AML-193 (cell line): ENCODE results near the gene CDH22.

Experiments
- DNase-seq, 2 experiments: peaks; one replicate each; lab custom pipeline; 2025; lab: John Stamatoyannopoulos, UW

CDH22 gene

GRCh38 chr20:46169245-46170171, 138.8 kb downstream of the CDH22 start:
- DNase-seq = no peak

DNA sequence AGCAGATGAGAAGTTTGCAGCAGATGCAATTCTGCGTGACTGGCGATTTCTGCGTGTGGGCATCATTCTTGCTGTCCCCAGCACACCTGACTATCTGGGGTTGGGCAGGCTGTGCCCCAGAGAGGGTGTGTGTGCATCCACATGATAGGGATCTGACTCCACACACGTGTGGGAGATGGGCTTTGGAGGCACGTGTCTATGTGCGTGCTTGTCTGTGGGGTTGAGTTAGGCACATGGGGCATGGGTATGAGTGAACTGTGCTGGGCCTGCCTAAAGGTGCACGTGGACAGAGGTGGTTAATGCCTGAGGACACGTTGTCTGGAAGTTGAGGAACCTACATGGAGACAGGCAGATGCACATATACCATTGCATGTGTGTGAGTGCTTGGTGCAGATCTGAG, 139.9 kb downstream of the CDH22 start:
- no peak for DNase-seq

DNA sequence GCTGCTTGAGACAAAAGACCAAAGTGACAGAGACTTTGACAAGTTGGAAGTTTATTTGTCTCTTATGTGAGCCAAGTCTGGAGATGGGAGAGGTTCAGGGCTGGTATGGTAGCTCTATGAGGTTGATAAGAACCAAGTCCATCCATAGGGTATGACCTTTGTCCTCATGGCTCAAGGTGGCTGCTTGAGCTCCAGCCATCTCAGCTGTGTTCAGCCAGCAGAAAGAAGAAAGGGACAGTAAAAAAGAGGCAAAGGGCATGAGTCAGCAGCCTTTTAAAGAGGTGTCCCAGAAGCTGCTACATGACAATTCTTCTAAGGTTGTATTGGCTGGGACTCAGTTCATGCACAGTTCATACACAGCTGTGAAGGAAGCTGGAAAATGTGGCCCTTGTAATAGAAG, 141.2 kb downstream of the CDH22 start:
- no peak for DNase-seq

DNA sequence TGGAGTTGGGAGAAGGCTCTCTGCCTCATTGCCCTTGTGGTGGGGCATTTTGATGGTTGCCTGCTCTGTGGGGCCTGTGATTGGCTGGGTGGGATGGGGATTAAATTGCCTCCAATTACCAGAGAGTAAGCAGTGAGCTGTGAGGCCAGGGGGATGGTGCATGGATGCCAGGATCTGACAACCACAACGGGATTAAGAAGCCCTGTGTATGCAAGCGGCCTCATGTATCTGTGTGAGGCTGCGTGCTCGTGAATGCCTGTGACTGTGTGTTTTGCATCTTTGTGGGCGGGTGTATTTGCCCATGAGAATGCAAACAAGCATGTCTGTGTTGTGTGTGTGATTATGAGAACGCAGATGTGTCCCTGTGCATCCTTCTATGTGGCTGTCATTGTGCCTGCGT, 144.0 kb downstream of the CDH22 start:
- no peak for DNase-seq

- DNase-seq = no peak
These were observed 146.4 kb downstream of the CDH22 start for GRCh38 chr20:46161921-46162320.

- no peak for DNase-seq
These were observed 147.6 kb downstream of the CDH22 start for GRCh38 chr20:46160661-46161060.

DNA sequence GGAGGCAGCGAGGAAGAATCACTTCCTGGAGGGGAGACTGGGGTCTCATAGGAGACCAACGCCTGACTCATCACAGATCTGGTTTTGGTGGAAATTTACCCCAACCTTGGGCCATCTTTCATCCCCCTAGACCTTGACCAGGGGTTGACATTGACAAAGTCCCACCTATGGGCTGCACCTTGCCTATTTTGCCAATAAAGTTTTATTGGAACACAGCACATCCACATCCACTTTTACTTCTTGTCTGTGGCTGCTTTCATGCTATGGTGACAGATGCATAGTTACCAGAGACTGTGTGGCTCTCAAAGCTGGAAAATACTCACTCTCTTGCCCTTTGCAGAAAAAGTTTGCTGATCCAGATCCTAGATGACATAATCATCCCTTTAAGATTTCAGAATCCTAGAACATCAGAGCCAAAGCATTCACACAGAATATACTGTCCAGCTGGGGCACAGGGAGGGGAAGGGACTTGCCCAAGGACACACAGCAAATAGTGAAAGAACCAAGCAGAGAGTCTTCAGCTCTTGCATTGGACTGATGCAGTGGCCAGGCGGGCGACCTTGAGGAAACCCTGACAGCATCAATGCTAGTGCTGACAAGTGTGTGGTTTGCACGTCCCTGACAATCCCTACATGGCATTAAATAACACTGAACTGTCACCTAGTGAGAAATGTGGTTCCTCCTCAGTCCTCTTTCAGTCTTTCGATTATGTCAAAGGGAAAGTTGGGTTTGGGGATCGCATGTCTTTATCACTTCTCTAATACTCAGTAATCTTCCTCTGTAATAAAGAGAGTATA, 149.0 kb downstream of the CDH22 start:
- DNase-seq = no peak

- DNase-seq = no peak
These were observed 149.8 kb downstream of the CDH22 start for GRCh38 chr20:46158476-46158987.

- DNase-seq = no peak
These were observed 150.7 kb downstream of the CDH22 start for GRCh38 chr20:46157625-46158024.

GRCh38 chr20:46157076-46157592, 151.2 kb downstream of the CDH22 start:
- DNase-seq = no peak

DNA sequence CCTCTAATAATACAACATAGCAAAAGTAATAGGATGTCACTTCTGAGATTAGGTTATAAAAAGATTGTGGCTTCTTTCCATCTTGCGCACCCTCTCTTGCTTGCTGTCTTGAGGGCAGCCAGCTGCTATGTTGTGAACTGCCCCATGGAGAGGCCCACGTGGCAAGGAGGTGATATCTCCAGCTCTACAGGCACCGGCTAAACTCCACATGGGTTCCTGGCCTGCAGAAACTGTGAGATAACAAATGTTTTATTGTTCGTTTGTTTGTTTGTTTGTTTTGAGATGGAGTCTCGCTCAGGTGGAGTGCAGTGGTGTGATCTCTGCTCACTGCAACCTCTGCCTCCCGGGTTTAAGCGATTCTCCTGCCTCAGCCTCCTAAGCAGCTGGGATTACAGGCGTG, 152.2 kb downstream of the CDH22 start:
- no peak for DNase-seq

DNA sequence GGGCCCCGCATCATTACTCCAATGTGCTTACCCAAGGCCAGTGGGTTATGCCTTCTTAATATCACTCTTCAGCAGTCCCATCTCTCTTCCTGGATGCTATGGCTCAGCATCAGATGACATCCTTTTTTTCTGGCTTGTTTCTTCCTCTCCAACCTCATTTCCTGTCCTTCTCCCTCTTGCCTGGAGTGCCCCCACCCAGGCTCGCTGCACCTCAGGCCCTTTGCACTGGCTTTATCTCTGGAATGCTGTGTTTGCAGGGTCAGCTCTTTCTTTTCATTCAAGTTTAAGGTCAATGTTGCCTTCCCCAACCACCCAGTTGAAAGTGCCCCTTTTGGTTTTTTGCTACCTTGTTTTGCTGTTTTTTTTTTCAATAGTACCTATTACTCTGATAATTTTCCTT, 153.5 kb downstream of the CDH22 start:
- no peak for DNase-seq

GRCh38 chr20:46154305-46154704, 154.0 kb downstream of the CDH22 start:
- no peak for DNase-seq

GRCh38 chr20:46152824-46153586, 155.3 kb downstream of the CDH22 start:
- DNase-seq = no peak

DNA sequence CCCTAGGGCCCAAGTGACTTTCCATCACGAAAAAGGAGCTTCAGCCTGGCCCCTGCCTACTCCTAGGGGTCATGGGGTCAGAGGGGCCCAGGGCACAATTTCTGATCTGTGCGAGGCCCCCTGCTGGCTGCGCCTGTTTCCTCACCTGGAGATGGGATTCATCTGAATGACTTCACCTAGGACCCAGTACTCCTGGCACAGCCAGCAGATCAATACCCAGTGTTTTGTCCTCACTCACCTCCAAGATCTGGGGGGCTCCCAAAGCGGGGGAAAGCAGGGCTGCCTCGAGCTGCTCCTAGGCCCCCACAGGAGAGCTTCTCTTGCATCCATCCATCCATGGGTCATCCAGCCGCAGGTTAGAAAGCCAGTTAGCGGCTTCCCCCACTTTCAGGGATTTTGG, 156.4 kb downstream of the CDH22 start:
- no peak for DNase-seq

- DNase-seq = no peak
These were observed 157.4 kb downstream of the CDH22 start for GRCh38 chr20:46150943-46151342.

- DNase-seq = no peak
These were observed 159.7 kb downstream of the CDH22 start for GRCh38 chr20:46148313-46149208.

GRCh38 chr20:46145713-46146112, 162.6 kb downstream of the CDH22 start:
- DNase-seq = no peak

DNA sequence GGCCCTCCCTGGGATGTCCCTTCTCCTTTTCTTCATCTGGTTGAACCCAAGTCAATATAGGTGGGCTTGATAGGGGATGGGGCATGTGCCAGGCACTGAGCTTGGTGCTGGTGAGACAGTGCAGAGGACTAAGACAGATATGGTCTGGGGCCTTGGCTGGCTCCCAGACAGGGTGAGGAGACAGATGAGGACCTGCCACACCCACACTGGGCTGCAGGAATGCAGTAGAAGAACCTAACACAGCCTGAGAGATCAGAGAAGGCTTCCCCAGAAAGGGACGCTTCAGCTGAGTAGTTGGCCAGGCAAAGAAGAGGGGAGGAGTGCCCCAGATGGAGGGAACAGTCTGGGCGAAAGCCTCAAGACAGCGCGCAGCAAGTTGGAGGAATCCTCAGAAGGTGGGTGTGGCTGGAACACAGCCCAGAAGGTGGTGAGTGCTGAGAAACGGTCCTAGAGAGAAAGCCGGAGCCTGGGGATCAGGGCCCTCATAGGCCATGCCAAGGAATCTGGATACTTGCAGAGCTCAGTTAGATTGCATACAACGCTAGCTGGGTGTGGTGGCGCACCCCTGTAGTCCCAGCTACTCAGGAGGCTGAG, 163.8 kb downstream of the CDH22 start:
- DNase-seq = no peak

GRCh38 chr20:46142124-46142523, 166.2 kb downstream of the CDH22 start:
- no peak for DNase-seq
